ENCODE measurements around the gene UQCR10. TPM values are rescaled to one million over a fixed set of nuclear protein-coding genes. Genes with fewer than 3 reads are reported as not detected.

UQCR10 gene
- total RNA-seq, 1 donor from 2014 or later: 271 TPM

DNA sequence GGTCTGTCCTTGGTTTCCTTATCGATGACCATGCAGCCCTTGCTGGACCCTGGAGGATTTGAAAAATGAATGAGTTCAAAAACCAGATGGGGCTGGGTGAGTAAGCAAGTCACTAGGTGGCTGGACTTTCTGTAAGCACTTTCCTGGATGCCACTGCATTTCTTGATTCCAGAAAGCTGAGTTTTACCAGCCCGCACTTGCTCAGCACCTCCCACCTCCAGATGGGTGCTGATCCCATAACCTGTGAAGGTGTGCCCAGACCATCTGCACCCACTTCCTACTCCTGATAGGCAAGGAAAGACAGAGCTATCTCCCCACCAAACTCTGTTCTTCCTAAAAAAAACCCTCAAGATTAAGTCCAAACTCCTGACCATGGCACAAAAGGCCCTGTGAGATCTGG lies 49.8 kb downstream of the UQCR10 start:
- no peak for DNase-seq (ENCODE audit: low spot score)
- intact Hi-C loops (cut with DNase I): no loop called here

DNA sequence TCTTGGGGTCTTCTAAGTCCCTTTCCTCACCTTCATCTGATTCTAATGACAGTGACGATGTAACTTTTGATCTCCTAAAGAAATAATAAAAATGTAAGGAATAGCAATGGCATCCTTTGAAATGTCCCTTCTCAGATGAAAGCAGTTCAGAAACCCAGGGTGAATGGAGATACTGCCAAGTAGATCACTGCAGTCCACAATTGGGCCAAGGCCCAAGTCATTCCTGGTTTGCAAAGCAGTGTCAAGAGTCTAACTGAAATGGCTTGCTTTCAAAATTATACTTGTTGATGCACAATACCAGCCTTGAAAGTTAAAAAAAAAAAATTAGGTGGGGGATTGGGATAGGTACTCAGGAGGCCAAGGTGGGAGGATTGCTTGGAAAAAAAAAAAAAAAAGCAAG lies 50.6 kb downstream of the UQCR10 start:
- no peak for DNase-seq (ENCODE audit: low spot score)
- intact Hi-C loops (cut with DNase I): no loop called here

GRCh38 chr22:29819501-29819900 lies 52.3 kb downstream of the UQCR10 start:
- intact Hi-C loops (cut with DNase I): no loop called here
- no peak for DNase-seq (ENCODE audit: low spot score)

Other genes starting within 250 kb of the UQCR10 start
- 37.0 TPM for gene THOC5, start 213.6 kb upstream of the UQCR10 start, total RNA-seq
- 14.8 TPM for gene NIPSNAP1, start 186.3 kb upstream of the UQCR10 start, total RNA-seq
- 43.4 TPM for gene NF2, start 163.7 kb upstream of the UQCR10 start, total RNA-seq
- not detected for gene CABP7, start 47.4 kb upstream of the UQCR10 start, total RNA-seq
- 17.1 TPM for gene ZMAT5, start 362 bp upstream of the UQCR10 start, total RNA-seq
- 31.9 TPM for gene ASCC2, start 70.9 kb downstream of the UQCR10 start, total RNA-seq
- 45.9 TPM for gene MTMR3, start 115.8 kb downstream of the UQCR10 start, total RNA-seq

Data from cardiac septum (tissue), 1 donor.